HEK293 (cell line): ENCODE data around the gene TP73.

Experiments
- SALL2 ChIP-seq: fragments of 450-650 bp; formaldehyde crosslinking; IDR thresholded peaks from 2 replicates; pipeline ENCODE4 v1.5.0; 2017; ENCODE audit warnings: missing biosample characterization, mild to moderate bottlenecking, missing genetic modification characterization, borderline replicate concordance
- SCRT2 ChIP-seq: fragments of 450-650 bp; formaldehyde crosslinking; IDR thresholded peaks from 2 replicates; pipeline ENCODE4 v1.5.1; 2016; ENCODE audit warnings: missing biosample characterization, missing genetic modification characterization
- YY2 ChIP-seq: fragments of 450-650 bp; formaldehyde crosslinking; IDR thresholded peaks from 2 replicates; pipeline ENCODE4 v1.5.1; 2016; ENCODE audit warnings: missing biosample characterization, missing genetic modification characterization
- ZBTB7A ChIP-seq: fragments of 450-650 bp; formaldehyde crosslinking; IDR thresholded peaks from 2 replicates; pipeline ENCODE4 v1.5.1; 2016; ENCODE audit warnings: low read depth, missing biosample characterization, missing genetic modification characterization
- ZNF157 ChIP-seq: fragments of 450-650 bp; formaldehyde crosslinking; IDR thresholded peaks from 2 replicates; pipeline ENCODE4 v1.5.1; 2016; ENCODE audit warnings: missing biosample characterization, missing genetic modification characterization
- ZNF2 ChIP-seq: fragments of 450-650 bp; formaldehyde crosslinking; IDR thresholded peaks from 2 replicates; pipeline ENCODE4 v1.5.1; 2016; ENCODE audit warnings: missing biosample characterization, missing genetic modification characterization
- ZNF248 ChIP-seq: fragments of 450-650 bp; formaldehyde crosslinking; IDR thresholded peaks from 2 replicates; pipeline ENCODE4 v1.5.1; 2017; ENCODE audit warnings: missing biosample characterization, missing genetic modification characterization
- ZNF274 ChIP-seq, 2 experiments: fragments of 200-500 bp in 1 of 2; fragments of 450-650 bp in 1 of 2; sonication (Bioruptor generic) in 1 of 2; formaldehyde crosslinking in 1 of 2; IDR thresholded peaks; 2 replicates each; pipeline versions ENCODE4 v1.5.1 to v1.6.1; 2014 to 2016; ENCODE audit warnings: borderline replicate concordance in 1 of 2, inconsistent platforms in 1 of 2, low read length in 1 of 2, missing biosample characterization in 1 of 2, missing genetic modification characterization in 1 of 2
- ZNF335 ChIP-seq: fragments of 450-650 bp; formaldehyde crosslinking; conservative IDR thresholded peaks from 2 replicates; pipeline ENCODE4 v1.5.1; 2016; ENCODE audit warnings: missing biosample characterization, missing genetic modification characterization
- ZNF404 ChIP-seq: fragments of 450-650 bp; formaldehyde crosslinking; IDR thresholded peaks from 2 replicates; pipeline ENCODE4 v1.5.1; 2017; ENCODE audit warnings: missing biosample characterization, missing genetic modification characterization
- ZNF510 ChIP-seq: fragments of 450-650 bp; formaldehyde crosslinking; IDR thresholded peaks from 2 replicates; pipeline ENCODE4 v1.5.1; 2018; ENCODE audit warnings: mild to moderate bottlenecking, missing genetic modification characterization, missing biosample characterization; ENCODE audit not compliant: insufficient replicate concordance
- ZNF544 ChIP-seq: fragments of 450-650 bp; formaldehyde crosslinking; IDR thresholded peaks from 2 replicates; pipeline ENCODE4 v1.5.0; 2017; ENCODE audit warnings: missing biosample characterization, missing genetic modification characterization
- ZSCAN30 ChIP-seq: fragments of 450-650 bp; IDR thresholded peaks from 2 replicates; pipeline ENCODE4 v1.5.1; 2018; ENCODE audit warnings: missing biosample characterization, mild to moderate bottlenecking, missing genetic modification characterization, moderate library complexity
- ZXDB ChIP-seq: fragments of 450-650 bp; formaldehyde crosslinking; IDR thresholded peaks from 2 replicates; pipeline ENCODE4 v1.5.1; 2016; ENCODE audit warnings: missing biosample characterization, missing genetic modification characterization
- TF ChIP-seq, protein P1 (sequence below): fragments of 450-650 bp; formaldehyde crosslinking; IDR thresholded peaks from 2 replicates; pipeline ENCODE4 v1.5.1; 2016; ENCODE audit warnings: missing biosample characterization, missing genetic modification characterization
- TF ChIP-seq, protein P2 (sequence below): fragments of 450-650 bp; formaldehyde crosslinking; IDR thresholded peaks from 2 replicates; pipeline ENCODE4 v1.5.1; 2016; ENCODE audit warnings: missing biosample characterization, missing genetic modification characterization
- TF ChIP-seq, protein P3 (sequence below): fragments of 450-650 bp; formaldehyde crosslinking; IDR thresholded peaks from 2 replicates; pipeline ENCODE4 v1.5.1; 2017; ENCODE audit warnings: missing biosample characterization, missing genetic modification characterization
- TF ChIP-seq, protein P4 (sequence below): fragments of 450-650 bp; formaldehyde crosslinking; IDR thresholded peaks from 2 replicates; pipeline ENCODE4 v1.5.1; 2016; ENCODE audit warnings: missing biosample characterization, missing genetic modification characterization
- TF ChIP-seq, protein P5 (sequence below): fragments of 450-650 bp; formaldehyde crosslinking; IDR thresholded peaks from 2 replicates; pipeline ENCODE4 v1.5.1; 2016; ENCODE audit warnings: missing biosample characterization, missing genetic modification characterization, borderline replicate concordance
- TF ChIP-seq, protein P6 (sequence below): fragments of 450-650 bp; formaldehyde crosslinking; IDR thresholded peaks from 2 replicates; pipeline ENCODE4 v1.5.1; 2016; ENCODE audit warnings: missing biosample characterization, missing genetic modification characterization, low read depth
- TF ChIP-seq, protein P7 (sequence below): fragments of 450-650 bp; formaldehyde crosslinking; IDR thresholded peaks from 2 replicates; pipeline ENCODE4 v1.5.1; 2016; ENCODE audit warnings: missing biosample characterization, missing genetic modification characterization
- TF ChIP-seq, protein P8 (sequence below): fragments of 450-650 bp; formaldehyde crosslinking; IDR thresholded peaks from 2 replicates; pipeline ENCODE4 v1.5.1; 2016; ENCODE audit warnings: missing biosample characterization, missing genetic modification characterization

Gene TP73

DNA sequence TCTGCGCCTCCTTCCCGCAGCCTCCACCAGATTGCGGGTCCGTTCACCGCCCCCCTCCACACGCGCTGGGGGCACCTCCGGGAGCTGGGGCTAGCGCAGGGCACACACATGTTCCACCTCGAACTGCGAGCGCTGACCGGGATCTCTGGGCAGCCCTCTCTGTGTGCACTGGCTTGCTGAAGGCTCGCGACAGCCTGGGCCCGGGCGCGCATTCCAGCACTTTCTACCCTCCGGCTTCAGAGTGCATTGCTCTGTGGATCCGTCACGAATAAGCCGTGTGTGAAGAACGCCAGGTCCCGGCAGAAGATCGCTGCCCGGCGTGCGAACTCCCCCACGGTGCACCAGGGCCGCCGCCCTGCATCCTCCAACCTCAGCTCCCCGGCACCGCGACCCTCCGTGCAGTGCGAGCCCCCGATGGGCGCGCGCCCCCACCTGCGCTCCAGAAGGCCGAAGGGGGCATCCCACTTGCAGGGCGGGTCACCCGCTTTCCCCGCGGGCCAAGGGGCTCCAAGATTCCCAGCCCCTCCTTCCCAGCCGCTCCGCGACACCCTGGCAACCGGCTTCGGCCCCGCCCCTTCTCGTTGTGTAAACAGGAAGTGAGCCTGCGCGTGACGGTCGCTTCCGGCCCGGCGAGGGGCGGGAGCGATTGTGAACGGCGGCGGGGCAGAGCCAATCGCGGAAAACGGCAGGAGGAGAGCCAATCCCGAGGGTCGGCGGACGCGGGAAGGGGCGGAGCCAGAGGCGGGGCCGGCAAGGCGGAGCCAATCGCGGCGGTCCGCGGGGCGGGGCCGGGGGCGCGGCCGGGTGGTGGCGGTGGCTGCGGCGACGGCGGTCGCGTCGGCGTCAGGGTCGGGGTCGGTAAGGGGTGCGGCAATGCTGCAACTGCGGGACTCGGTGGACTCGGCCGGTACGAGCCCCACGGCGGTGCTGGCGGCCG, 27.8 kb upstream of the TP73 start, which contains the start of gene TPRG1L (continued):
- TF ChIP-seq, protein P1, sequence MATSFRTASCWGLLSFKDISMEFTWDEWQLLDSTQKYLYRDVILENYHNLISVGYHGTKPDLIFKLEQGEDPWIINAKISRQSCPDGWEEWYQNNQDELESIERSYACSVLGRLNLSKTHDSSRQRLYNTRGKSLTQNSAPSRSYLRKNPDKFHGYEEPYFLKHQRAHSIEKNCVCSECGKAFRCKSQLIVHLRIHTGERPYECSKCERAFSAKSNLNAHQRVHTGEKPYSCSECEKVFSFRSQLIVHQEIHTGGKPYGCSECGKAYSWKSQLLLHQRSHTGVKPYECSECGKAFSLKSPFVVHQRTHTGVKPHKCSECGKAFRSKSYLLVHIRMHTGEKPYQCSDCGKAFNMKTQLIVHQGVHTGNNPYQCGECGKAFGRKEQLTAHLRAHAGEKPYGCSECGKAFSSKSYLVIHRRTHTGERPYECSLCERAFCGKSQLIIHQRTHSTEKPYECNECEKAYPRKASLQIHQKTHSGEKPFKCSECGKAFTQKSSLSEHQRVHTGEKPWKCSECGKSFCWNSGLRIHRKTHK (tag by site-specific recombination), result no peak
- peak; percentile 76; the same call in 1 of the 2 replicates for TF ChIP-seq ZBTB7A
- TF ChIP-seq SALL2 (tag by site-specific recombination), result no peak
- peak; percentile 69 for TF ChIP-seq ZNF335 (tag by site-specific recombination)
- TF ChIP-seq, protein P2, sequence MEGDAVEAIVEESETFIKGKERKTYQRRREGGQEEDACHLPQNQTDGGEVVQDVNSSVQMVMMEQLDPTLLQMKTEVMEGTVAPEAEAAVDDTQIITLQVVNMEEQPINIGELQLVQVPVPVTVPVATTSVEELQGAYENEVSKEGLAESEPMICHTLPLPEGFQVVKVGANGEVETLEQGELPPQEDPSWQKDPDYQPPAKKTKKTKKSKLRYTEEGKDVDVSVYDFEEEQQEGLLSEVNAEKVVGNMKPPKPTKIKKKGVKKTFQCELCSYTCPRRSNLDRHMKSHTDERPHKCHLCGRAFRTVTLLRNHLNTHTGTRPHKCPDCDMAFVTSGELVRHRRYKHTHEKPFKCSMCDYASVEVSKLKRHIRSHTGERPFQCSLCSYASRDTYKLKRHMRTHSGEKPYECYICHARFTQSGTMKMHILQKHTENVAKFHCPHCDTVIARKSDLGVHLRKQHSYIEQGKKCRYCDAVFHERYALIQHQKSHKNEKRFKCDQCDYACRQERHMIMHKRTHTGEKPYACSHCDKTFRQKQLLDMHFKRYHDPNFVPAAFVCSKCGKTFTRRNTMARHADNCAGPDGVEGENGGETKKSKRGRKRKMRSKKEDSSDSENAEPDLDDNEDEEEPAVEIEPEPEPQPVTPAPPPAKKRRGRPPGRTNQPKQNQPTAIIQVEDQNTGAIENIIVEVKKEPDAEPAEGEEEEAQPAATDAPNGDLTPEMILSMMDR (tag by site-specific recombination), result no peak
- no peak for TF ChIP-seq ZNF510 (tag by site-specific recombination)
- TF ChIP-seq ZNF544 (tag by site-specific recombination), result no peak
- TF ChIP-seq SCRT2, result no peak
- TF ChIP-seq, protein P3, sequence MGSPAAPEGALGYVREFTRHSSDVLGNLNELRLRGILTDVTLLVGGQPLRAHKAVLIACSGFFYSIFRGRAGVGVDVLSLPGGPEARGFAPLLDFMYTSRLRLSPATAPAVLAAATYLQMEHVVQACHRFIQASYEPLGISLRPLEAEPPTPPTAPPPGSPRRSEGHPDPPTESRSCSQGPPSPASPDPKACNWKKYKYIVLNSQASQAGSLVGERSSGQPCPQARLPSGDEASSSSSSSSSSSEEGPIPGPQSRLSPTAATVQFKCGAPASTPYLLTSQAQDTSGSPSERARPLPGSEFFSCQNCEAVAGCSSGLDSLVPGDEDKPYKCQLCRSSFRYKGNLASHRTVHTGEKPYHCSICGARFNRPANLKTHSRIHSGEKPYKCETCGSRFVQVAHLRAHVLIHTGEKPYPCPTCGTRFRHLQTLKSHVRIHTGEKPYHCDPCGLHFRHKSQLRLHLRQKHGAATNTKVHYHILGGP (tag by site-specific recombination), result no peak
- TF ChIP-seq, protein P4, sequence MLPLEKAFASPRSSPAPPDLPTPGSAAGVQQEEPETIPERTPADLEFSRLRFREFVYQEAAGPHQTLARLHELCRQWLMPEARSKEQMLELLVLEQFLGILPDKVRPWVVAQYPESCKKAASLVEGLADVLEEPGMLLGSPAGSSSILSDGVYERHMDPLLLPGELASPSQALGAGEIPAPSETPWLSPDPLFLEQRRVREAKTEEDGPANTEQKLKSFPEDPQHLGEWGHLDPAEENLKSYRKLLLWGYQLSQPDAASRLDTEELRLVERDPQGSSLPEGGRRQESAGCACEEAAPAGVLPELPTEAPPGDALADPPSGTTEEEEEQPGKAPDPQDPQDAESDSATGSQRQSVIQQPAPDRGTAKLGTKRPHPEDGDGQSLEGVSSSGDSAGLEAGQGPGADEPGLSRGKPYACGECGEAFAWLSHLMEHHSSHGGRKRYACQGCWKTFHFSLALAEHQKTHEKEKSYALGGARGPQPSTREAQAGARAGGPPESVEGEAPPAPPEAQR (tag by site-specific recombination), result no peak
- 0 out of 2 replicates have a peak, but pooled peaks have one; percentile 48 for TF ChIP-seq ZXDB (tag by site-specific recombination)
- no peak for TF ChIP-seq ZNF2
- TF ChIP-seq, protein P5, sequence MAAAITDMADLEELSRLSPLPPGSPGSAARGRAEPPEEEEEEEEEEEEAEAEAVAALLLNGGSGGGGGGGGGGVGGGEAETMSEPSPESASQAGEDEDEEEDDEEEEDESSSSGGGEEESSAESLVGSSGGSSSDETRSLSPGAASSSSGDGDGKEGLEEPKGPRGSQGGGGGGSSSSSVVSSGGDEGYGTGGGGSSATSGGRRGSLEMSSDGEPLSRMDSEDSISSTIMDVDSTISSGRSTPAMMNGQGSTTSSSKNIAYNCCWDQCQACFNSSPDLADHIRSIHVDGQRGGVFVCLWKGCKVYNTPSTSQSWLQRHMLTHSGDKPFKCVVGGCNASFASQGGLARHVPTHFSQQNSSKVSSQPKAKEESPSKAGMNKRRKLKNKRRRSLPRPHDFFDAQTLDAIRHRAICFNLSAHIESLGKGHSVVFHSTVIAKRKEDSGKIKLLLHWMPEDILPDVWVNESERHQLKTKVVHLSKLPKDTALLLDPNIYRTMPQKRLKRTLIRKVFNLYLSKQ (tag by site-specific recombination), result no peak
- no peak for TF ChIP-seq YY2 (tag by site-specific recombination)
- no peak for TF ChIP-seq ZNF274 (IDR thresholded peaks at IDR 0.05; ENCODE audit: low read length)
- TF ChIP-seq ZNF274 (tag by site-specific recombination; IDR thresholded peaks at IDR 0.05; ENCODE audit: borderline replicate concordance), result no peak
- no peak for TF ChIP-seq ZSCAN30 (tag by site-specific recombination)
- TF ChIP-seq ZNF404 (tag by site-specific recombination), result no peak
- TF ChIP-seq, protein P6, sequence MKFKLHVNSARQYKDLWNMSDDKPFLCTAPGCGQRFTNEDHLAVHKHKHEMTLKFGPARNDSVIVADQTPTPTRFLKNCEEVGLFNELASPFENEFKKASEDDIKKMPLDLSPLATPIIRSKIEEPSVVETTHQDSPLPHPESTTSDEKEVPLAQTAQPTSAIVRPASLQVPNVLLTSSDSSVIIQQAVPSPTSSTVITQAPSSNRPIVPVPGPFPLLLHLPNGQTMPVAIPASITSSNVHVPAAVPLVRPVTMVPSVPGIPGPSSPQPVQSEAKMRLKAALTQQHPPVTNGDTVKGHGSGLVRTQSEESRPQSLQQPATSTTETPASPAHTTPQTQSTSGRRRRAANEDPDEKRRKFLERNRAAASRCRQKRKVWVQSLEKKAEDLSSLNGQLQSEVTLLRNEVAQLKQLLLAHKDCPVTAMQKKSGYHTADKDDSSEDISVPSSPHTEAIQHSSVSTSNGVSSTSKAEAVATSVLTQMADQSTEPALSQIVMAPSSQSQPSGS (tag by site-specific recombination), result no peak
- TF ChIP-seq ZNF157 (tag by site-specific recombination), result no peak
- TF ChIP-seq ZNF248 (tag by site-specific recombination), result no peak
- TF ChIP-seq, protein P7, sequence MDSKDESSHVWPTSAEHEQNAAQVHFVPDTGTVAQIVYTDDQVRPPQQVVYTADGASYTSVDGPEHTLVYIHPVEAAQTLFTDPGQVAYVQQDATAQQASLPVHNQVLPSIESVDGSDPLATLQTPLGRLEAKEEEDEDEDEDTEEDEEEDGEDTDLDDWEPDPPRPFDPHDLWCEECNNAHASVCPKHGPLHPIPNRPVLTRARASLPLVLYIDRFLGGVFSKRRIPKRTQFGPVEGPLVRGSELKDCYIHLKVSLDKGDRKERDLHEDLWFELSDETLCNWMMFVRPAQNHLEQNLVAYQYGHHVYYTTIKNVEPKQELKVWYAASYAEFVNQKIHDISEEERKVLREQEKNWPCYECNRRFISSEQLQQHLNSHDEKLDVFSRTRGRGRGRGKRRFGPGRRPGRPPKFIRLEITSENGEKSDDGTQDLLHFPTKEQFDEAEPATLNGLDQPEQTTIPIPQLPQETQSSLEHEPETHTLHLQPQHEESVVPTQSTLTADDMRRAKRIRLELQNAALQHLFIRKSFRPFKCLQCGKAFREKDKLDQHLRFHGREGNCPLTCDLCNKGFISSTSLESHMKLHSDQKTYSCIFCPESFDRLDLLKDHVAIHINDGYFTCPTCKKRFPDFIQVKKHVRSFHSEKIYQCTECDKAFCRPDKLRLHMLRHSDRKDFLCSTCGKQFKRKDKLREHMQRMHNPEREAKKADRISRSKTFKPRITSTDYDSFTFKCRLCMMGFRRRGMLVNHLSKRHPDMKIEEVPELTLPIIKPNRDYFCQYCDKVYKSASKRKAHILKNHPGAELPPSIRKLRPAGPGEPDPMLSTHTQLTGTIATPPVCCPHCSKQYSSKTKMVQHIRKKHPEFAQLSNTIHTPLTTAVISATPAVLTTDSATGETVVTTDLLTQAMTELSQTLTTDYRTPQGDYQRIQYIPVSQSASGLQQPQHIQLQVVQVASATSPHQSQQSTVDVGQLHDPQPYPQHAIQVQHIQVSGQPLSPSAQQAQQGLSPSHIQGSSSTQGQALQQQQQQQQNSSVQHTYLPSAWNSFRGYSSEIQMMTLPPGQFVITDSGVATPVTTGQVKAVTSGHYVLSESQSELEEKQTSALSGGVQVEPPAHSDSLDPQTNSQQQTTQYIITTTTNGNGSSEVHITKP (tag by site-specific recombination), result no peak
- TF ChIP-seq, protein P8, sequence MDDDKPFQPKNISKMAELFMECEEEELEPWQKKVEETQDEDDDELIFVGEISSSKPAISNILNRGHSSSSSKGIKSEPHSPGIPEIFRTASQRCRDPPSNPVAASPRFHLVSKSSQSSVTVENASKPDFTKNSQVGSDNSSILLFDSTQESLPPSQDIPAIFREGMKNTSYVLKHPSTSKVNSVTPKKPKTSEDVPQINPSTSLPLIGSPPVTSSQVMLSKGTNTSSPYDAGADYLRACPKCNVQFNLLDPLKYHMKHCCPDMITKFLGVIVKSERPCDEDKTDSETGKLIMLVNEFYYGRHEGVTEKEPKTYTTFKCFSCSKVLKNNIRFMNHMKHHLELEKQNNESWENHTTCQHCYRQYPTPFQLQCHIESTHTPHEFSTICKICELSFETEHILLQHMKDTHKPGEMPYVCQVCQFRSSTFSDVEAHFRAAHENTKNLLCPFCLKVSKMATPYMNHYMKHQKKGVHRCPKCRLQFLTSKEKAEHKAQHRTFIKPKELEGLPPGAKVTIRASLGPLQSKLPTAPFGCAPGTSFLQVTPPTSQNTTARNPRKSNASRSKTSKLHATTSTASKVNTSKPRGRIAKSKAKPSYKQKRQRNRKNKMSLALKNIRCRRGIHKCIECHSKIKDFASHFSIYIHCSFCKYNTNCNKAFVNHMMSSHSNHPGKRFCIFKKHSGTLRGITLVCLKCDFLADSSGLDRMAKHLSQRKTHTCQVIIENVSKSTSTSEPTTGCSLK (tag by site-specific recombination), result no peak
